ENCODE measurements around the gene PLGLB2.
"Not testable (repeated sequence)": the region's sequence is repeated elsewhere in the genome, so short reads cannot be mapped to it uniquely, and the experiment has no call there.

GRCh38 chr2:87747791-87748190 is at the start of gene PLGLB2:
- TF ChIP-seq, protein P1, sequence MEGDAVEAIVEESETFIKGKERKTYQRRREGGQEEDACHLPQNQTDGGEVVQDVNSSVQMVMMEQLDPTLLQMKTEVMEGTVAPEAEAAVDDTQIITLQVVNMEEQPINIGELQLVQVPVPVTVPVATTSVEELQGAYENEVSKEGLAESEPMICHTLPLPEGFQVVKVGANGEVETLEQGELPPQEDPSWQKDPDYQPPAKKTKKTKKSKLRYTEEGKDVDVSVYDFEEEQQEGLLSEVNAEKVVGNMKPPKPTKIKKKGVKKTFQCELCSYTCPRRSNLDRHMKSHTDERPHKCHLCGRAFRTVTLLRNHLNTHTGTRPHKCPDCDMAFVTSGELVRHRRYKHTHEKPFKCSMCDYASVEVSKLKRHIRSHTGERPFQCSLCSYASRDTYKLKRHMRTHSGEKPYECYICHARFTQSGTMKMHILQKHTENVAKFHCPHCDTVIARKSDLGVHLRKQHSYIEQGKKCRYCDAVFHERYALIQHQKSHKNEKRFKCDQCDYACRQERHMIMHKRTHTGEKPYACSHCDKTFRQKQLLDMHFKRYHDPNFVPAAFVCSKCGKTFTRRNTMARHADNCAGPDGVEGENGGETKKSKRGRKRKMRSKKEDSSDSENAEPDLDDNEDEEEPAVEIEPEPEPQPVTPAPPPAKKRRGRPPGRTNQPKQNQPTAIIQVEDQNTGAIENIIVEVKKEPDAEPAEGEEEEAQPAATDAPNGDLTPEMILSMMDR (IDR thresholded peaks at IDR 0.05) = not testable (repeated sequence)
- not testable (repeated sequence) for TF ChIP-seq RAD21 (IDR thresholded peaks at IDR 0.05; ENCODE audit: low read length); YY1 (IDR thresholded peaks at IDR 0.05; ENCODE audit: low read depth); POLR2AphosphoS5 (IDR thresholded peaks at IDR 0.05; ENCODE audit: low read depth, low read length); RFX5 (IDR thresholded peaks at IDR 0.05; ENCODE audit: low read length); ZBTB33 (IDR thresholded peaks at IDR 0.05; ENCODE audit: borderline replicate concordance, low read depth)

Measured in SK-N-SH (cell line).